Stimulated activated CD8-positive, alpha-beta memory T cell treated with anti-CD3 and anti-CD28 coated beads, Interleukin-7, amount 100 ng/mL, for 1 hour (primary cell): ENCODE measurements around the gene CFDP1.
"Not testable (repeated sequence)": the region's sequence is repeated elsewhere in the genome, so short reads cannot be mapped to it uniquely, and the experiment has no call there.

Experiments
- DNase-seq, 2 donors: peaks; one replicate each; pipeline ENCODE4 v3.0.0-alpha.2; 2020; ENCODE audit warnings: low read depth in 2 of 2

Gene CFDP1

DNA sequence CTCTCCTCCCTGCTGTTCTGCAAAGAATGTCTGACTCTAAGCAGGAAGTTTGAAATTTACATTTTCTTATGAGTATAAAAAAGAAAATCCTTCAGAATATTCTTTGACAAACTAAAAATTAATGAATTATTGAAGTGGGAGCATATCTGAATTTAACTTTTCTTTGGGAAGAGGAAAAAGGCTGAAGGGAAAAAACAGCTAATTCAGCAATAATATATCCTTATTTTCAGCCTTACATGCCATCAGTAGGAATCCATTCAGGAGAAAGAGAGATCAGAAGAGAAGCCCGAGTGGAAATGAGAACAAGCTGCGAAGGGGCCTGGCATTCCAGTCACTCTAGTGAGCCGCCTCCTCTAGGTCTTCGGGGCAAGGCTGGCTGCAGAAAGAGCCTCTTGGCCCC lies 140.1 kb downstream of the CFDP1 start:
- DNase-seq, result no peak

GRCh38 chr16:75292691-75293090 lies 140.6 kb downstream of the CFDP1 start:
- no peak for DNase-seq

- DNase-seq, result no peak
Measured at GRCh38 chr16:75289189-75289588, 144.1 kb downstream of the CFDP1 start.

DNA sequence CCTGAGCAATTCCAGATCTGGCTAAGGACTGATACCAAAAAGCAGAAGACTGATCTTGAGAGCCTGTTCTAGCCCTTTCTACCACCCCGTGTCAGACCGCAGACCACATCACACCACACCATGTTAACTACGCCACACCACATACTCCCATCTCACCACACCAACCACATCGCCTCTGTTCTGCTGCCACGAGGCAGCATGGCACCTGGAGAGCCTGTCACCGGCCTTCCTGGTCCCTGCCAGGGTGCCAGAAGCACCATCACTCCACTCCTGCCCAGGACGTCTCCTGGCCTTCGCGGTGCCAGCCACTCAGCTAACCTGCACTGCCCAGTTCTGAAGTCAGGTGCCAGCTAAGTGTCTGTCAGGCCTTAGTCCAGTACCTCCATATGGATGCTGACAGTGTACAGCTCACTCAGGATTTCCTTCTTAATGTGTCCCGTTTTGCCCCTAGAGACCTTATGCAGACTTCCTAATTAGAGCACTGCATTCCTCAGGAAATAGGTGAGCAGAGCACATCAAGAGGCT lies 144.6 kb downstream of the CFDP1 start:
- DNase-seq, result peak; percentile 8 to 24

GRCh38 chr16:75288181-75288580 lies 145.1 kb downstream of the CFDP1 start:
- DNase-seq, result no peak

- DNase-seq, result no peak
Measured at GRCh38 chr16:75287708-75288107, 145.6 kb downstream of the CFDP1 start.

GRCh38 chr16:75286389-75286788 lies 146.9 kb downstream of the CFDP1 start:
- no peak for DNase-seq

DNA sequence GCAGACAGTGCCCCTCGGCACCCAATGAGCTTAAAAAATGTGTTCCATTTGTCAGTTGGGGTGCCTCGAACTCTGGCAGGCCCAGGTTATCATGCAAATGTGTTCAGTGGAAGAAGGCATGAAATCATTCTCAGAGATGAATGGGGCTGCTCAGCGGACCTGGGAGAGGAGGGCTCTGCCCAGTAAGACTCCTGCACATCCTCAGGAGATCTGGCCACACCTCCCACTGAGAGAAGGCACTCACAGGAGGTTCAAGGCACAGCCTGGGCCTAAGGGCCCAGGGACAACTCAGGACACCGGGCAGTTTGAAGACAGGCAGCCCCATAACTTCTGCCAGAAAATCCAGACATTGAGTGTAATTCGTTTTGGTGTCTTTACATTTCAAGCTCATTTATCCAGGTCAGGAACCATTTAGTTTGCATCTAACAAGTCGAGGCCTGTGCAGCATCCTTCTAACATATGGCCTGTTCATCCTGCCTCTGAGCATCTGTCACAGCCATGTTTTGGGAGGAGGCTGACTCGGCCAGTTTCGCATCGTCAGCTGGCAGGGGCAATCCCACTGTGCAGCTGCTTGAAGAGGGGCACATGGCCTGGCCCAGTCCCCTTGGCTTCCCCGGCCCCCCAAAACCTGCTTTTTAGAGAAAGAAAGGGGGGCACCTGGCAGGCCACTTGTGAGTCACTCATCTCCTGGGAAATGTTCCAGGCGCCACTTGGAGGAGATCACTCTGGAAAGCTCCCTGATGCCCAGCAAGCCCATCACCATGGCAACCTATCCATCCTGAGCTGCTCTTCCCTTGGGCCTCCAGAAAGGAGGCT lies 150.6 kb downstream of the CFDP1 start:
- no peak for DNase-seq

DNA sequence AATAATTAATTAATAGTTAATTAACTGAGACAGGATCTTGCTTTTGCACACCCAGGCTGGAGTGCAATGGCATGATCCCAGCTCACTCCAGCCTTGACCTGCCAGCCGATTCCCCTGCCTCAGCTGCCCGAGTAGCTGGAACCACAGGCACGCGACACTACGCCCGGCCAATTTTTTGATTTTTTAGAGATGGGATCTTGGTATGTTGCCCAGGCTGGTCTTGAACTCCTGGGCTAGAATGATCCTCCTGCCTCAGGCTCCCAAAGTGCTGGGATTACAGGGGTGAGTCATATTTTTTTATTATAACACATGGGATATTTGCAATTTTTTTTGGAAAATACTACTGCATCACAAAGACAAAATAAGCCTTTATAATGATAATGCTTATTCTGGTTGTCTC lies 151.5 kb downstream of the CFDP1 start:
- DNase-seq, result no peak

GRCh38 chr16:75281009-75281408 lies 152.3 kb downstream of the CFDP1 start:
- DNase-seq, result not testable (repeated sequence)

GRCh38 chr16:75280331-75280804 lies 152.9 kb downstream of the CFDP1 start:
- DNase-seq, result no peak

DNA sequence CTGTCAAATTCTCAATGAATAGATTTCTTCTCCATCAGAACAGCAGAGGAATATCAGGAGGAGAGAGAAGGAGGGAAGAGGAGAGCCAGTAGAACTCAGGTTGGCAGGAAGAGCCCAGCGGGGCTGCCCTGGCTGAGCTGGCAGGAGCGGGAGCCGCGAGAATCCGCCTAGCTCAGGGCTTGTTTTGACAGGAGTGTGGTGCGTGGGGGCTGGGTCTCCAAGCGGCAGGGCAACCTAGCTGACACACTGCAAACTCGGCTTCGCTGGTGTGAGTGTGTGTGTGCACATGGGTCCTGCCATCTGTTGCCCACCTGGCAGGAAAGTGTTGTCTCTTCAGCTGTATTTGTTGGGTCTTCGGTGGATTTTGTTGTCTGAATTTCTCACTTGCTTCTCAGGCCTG lies 154.0 kb downstream of the CFDP1 start:
- DNase-seq, result no peak

GRCh38 chr16:75273054-75273925 lies 160.0 kb downstream of the CFDP1 start:
- DNase-seq, result no peak

- DNase-seq, result not testable (repeated sequence)
Measured at GRCh38 chr16:75272629-75273028, 160.7 kb downstream of the CFDP1 start.

DNA sequence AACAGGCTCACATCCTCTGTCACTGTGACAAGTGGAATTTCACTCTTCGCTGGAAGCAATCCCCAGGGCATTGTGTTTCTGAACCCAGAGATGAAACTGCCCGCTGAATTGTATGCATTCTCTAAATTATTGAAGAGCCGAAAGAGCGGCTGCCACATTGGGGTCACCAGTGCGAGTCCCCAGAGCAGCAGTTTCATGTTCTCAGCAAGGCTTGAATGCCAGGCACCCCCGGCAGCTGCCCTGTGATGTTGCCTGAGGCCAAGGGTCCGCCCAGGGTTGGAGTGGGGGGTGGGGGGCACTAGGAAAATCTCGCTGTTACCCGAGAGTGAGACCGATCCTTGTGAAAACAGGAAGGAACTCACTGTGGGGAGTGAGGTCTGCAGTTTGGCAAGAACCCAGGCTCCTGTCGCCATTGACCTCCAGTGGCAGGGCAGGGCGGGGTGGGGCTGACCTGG lies 161.2 kb downstream of the CFDP1 start:
- DNase-seq, result no peak

GRCh38 chr16:75271441-75272096 lies 161.7 kb downstream of the CFDP1 start:
- no peak for DNase-seq

DNA sequence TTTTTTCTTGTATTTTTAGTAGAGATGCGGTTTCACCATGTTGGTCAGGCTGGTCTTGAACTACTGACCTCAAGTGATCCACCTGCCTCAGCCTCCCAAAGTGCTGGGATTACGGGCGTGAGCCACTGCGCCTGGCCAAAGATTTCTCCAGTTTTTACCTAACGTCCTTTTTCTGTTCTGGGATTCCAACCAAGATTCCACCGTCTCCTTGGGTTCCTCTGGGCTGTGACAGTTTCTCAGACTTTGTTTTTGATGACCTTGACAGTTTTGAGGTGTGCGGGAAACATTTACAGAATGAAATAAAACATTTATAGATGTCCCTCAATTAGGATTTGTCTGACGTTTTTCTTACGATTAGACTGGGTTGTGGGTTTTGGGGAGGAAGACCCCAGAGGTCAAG lies 163.9 kb downstream of the CFDP1 start:
- not testable (repeated sequence) for DNase-seq

DNA sequence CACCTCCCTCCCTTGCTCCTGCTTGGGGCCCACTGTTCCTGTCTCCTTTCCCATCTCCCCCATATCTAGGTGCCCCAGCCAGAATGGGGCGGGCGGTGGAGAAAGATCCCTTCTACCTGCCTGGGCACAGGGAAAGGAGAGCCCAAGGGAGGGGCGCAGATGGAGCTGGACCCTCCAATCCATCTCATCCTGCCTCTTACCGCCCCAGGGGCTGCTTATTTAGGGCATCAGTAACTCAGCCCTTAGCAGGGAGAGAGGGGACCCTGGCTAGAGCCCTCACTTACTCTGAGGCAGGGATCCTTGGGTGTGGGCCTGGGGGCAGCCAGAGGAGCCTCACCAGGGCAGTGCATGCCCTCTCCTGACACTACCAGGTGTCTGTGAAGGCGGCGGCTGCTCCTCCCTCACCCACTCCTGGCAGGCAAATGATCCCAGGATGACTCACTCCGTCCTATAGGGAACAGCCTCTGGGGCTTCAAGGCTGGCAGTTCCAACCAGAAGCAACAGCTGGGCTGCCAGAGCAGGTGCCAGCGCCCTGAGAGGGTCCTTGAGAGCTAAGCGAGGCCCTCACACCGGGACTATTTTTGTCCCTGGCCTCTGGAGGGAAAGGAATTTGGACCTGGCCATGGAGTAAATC lies 165.6 kb downstream of the CFDP1 start:
- DNase-seq, result no peak

GRCh38 chr16:75266738-75267630 lies 166.3 kb downstream of the CFDP1 start:
- DNase-seq, result no peak
